SH-SY5Y (cell line): Measurements from ENCODE around the gene XYLT2.

Experiments used
- GATA2 ChIP-seq: IDR thresholded peaks from 2 replicates; pipeline ENCODE4 v1.6.1; 2011; ENCODE audit warnings: mild to moderate bottlenecking, low read depth, low read length
- GATA3 ChIP-seq: IDR thresholded peaks from 2 replicates; pipeline ENCODE4 v1.6.1; 2011; ENCODE audit warnings: low read depth, mild to moderate bottlenecking, low read length, moderate library complexity

DNA sequence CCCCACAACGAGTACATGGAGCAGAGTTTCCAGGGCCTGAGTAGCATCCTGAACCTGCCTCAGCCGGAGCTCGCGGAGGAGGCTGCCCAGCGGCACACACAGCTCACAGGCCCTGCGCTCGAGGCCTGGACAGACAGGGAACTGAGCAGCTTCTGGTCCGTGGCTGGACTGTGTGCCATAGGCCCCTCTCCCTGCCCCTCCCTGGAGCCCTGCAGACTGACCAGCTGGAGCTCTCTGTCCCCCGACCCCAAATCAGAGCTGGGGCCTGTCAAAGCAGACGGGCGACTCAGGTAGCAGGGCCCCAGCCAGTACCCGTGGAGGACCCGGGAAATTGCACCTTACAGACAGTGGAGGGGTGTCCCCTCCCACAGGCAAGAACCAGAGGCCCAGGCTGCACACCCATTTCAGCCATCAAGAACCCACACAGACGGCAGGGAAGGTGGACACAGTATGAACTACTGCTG is 14.1 kb downstream of the XYLT2 start:
- TF ChIP-seq GATA2 = no peak
- no peak for TF ChIP-seq GATA3
